MM.1S (cell line): Measurements from ENCODE around the gene FRMD3.

Experiments used
- DNase-seq: peaks from one replicate; pipeline ENCODE4 v3.0.0-alpha.2; 2015
- H2AFZ ChIP-seq: fragments of 300-600 bp; sonication (generic); 2 replicates; pipeline ENCODE4 v1.6.0; 2016; ENCODE audit warnings: antibody characterized with exemption, low read length
- H3F3A ChIP-seq: fragments of 300-600 bp; sonication (generic); 2 replicates; pipeline ENCODE4 v1.6.1; 2016; ENCODE audit warnings: mild to moderate bottlenecking, antibody characterized with exemption, low read length, moderate library complexity, mixed read lengths; ENCODE audit not compliant: insufficient read depth
- H3K27ac ChIP-seq: fragments of 300-600 bp; sonication (generic); 2 replicates; pipeline ENCODE4 v1.5.1; 2016; ENCODE audit warnings: mild to moderate bottlenecking, low read length
- H3K27me3 ChIP-seq: fragments of 300-600 bp; sonication (generic); replicated peaks from 2 replicates; pipeline ENCODE4 v1.6.0; 2016; ENCODE audit warnings: low read length; ENCODE audit not compliant: insufficient read depth
- H3K36me3 ChIP-seq: fragments of 300-600 bp; sonication (generic); replicated peaks from 2 replicates; pipeline ENCODE4 v1.6.1; 2016; ENCODE audit warnings: mild to moderate bottlenecking, low read length, mixed read lengths; ENCODE audit not compliant: insufficient read depth
- H3K4me1 ChIP-seq: fragments of 300-600 bp; sonication (generic); 2 replicates; pipeline ENCODE4 v1.6.1; 2016; ENCODE audit warnings: low read length, mixed read lengths
- H3K4me2 ChIP-seq: fragments of 300-600 bp; sonication (generic); 2 replicates; pipeline ENCODE4 v1.6.0; 2016; ENCODE audit warnings: low read depth, low read length
- H3K4me3 ChIP-seq: fragments of 300-600 bp; sonication (generic); 2 replicates; pipeline ENCODE4 v1.5.1; 2016; ENCODE audit warnings: low read length, mixed read lengths
- H3K79me2 ChIP-seq: fragments of 300-600 bp; sonication (generic); 2 replicates; pipeline ENCODE4 v1.6.1; 2016; ENCODE audit warnings: mixed run types, low read length, mixed read lengths
- H3K9ac ChIP-seq: fragments of 300-600 bp; sonication (generic); 2 replicates; pipeline ENCODE4 v1.6.1; 2016; ENCODE audit warnings: low read length, mixed read lengths
- H3K9me2 ChIP-seq: fragments of 300-600 bp; sonication (generic); replicated peaks from 2 replicates; pipeline ENCODE4 v1.6.1; 2016; ENCODE audit warnings: mild to moderate bottlenecking, low read length, mixed read lengths; ENCODE audit not compliant: insufficient read depth
- H3K9me3 ChIP-seq: fragments of 300-600 bp; sonication (generic); replicated peaks from 2 replicates; pipeline ENCODE4 v1.6.1; 2016; ENCODE audit warnings: mild to moderate bottlenecking, low read length, mixed read lengths; ENCODE audit not compliant: insufficient read depth
- H4K20me1 ChIP-seq: fragments of 300-600 bp; sonication (generic); 2 replicates; pipeline ENCODE4 v1.6.1; 2016; ENCODE audit warnings: mild to moderate bottlenecking, low read length, moderate library complexity, mixed read lengths; ENCODE audit not compliant: insufficient read depth
- EZH2 ChIP-seq: fragments of 300-600 bp; sonication (generic); optimal IDR thresholded peaks from 2 replicates; pipeline ENCODE3; 2017; ENCODE audit warnings: low read depth, mild to moderate bottlenecking, antibody characterized with exemption, low read length, mixed read lengths
- EZH2phosphoT487 ChIP-seq: fragments of 300-600 bp; sonication (generic); IDR thresholded peaks from 2 replicates; pipeline ENCODE4 v1.6.1; 2018; ENCODE audit warnings: antibody characterized with exemption, low read length
- TF ChIP-seq, protein P1 (sequence below): fragments of 300-600 bp; sonication (generic); IDR thresholded peaks from 2 replicates; pipeline ENCODE4 v1.5.1; 2016; ENCODE audit warnings: antibody characterized with exemption, low read length, mixed read lengths

FRMD3 gene

DNA sequence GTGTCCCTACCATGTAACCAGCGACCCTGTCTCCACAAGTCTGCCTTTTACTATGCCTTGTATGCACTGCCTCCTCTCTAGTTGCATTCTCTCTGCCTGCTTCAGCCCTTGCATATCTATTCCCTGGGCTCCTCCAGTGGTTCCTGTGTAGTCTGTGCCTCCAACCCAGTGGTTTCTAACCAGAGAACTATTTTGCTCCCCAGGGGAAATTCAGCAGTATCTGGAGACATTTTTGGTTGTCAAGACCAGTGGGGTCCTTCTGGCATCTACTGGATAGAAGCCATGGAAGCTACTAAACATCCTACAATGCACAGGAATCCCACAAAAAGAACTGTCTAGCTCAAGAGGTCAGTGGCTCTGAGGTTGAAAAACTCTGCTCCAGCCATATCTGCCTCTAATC is 251.2 kb downstream of the FRMD3 start:
- Histone ChIP-seq H3K4me1 (no peaks in the 10 kb centered on the region), H3K4me2 (no peak overlapping the region), H2AFZ (no peak overlapping the region), H3K27me3 (no peaks in the 10 kb centered on the region), H3K79me2 (no peaks in the 10 kb centered on the region), H3K27ac (no peak overlapping the region), H3K9me3 (no peaks in the 10 kb centered on the region), H3K4me3 (no peak overlapping the region), H4K20me1 (no peaks in the 10 kb centered on the region), H3K9me2 (no peaks in the 10 kb centered on the region), H3F3A (no peaks in the 10 kb centered on the region), H3K36me3 (no peaks in the 10 kb centered on the region), H3K9ac (no peak overlapping the region)
- TF ChIP-seq EZH2phosphoT487 (no peak), EZH2 (no peak)
- TF ChIP-seq, protein P1, sequence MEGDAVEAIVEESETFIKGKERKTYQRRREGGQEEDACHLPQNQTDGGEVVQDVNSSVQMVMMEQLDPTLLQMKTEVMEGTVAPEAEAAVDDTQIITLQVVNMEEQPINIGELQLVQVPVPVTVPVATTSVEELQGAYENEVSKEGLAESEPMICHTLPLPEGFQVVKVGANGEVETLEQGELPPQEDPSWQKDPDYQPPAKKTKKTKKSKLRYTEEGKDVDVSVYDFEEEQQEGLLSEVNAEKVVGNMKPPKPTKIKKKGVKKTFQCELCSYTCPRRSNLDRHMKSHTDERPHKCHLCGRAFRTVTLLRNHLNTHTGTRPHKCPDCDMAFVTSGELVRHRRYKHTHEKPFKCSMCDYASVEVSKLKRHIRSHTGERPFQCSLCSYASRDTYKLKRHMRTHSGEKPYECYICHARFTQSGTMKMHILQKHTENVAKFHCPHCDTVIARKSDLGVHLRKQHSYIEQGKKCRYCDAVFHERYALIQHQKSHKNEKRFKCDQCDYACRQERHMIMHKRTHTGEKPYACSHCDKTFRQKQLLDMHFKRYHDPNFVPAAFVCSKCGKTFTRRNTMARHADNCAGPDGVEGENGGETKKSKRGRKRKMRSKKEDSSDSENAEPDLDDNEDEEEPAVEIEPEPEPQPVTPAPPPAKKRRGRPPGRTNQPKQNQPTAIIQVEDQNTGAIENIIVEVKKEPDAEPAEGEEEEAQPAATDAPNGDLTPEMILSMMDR: no peak
- no peak for DNase-seq

DNA sequence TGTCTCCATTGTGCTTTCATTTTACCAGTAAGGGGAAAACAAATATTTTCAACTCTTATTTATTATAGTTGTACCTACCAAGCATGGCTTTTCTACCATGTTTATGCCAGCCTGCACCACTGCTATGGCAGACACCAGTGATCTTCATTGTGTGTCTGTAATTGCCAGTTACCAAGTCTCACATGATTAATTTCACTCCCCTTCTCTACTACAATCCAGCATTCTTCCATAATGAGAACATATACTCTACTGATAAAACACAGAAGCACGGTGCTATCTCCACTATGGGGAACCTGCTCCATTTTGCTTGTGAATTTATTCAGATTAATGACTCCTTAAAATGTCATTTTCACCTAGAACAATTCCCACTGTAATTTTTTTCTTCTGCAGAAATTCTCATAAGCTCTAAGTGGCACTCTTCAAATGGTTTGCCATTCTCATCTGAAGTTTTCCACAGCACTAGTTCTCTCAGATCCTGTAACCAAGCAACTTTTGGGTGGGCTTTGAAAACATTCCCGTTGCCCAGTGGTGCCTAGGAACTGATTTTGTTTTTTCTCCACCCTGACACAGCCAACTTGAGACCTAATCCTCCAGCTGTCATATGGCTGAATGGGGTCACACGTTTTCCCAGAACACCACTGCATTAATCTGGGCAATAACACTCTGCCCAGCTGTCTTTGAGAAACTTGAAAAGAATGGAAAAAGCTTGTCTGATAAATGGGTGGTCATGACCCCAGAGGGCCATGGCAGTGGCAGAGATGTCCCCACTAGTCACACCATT is 252.6 kb downstream of the FRMD3 start:
- Histone ChIP-seq H3K4me3 (no peak overlapping the region), H3K9me2 (no peaks in the 10 kb centered on the region), H3K9me3 (no peaks in the 10 kb centered on the region), H2AFZ (no peak overlapping the region), H3K4me1 (no peaks in the 10 kb centered on the region), H3F3A (no peaks in the 10 kb centered on the region), H3K9ac (no peak overlapping the region), H3K27ac (no peak overlapping the region), H3K79me2 (no peaks in the 10 kb centered on the region), H3K36me3 (no peaks in the 10 kb centered on the region), H3K4me2 (no peak overlapping the region), H4K20me1 (no peaks in the 10 kb centered on the region), H3K27me3 (no peaks in the 10 kb centered on the region)
- no peak for DNase-seq
- TF ChIP-seq, protein P1: no peak
- TF ChIP-seq EZH2 (no peak), EZH2phosphoT487 (no peak)

DNA sequence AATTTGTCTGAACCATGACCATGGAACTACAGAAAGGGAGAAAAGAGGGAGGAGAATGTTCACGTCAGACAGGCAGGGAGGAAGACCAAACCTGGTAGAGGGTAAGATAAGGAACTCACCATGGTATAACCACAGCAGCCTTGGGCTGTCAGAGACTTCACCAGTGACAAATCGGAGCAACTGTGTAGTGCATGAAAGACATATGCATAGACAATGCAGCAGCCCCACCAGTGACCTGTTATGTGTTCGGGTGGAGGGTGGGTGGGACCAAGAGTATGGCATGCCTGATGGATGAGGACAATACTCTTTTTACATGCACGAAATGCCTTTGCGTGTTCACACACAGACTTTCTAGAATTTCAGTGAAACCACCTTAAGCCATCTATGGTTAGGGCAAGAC is 253.5 kb downstream of the FRMD3 start:
- no peak for DNase-seq
- H3K9me2 ChIP-seq: no peaks in the 10 kb centered on the region
- TF ChIP-seq, protein P1: no peak
- TF ChIP-seq EZH2 (no peak), EZH2phosphoT487 (no peak)
- H3K4me3 ChIP-seq: no peak overlapping the region
- no peak overlapping the region for H3K27ac ChIP-seq
- no peaks in the 10 kb centered on the region for H3K79me2 ChIP-seq
- no peaks in the 10 kb centered on the region for H3K9me3 ChIP-seq
- H3F3A ChIP-seq: no peaks in the 10 kb centered on the region
- H2AFZ ChIP-seq: no peak overlapping the region
- no peaks in the 10 kb centered on the region for H3K36me3 ChIP-seq
- H4K20me1 ChIP-seq: no peaks in the 10 kb centered on the region
- H3K27me3 ChIP-seq: no peaks in the 10 kb centered on the region
- H3K9ac ChIP-seq: no peak overlapping the region
- H3K4me2 ChIP-seq: no peak overlapping the region
- H3K4me1 ChIP-seq: no peaks in the 10 kb centered on the region
